H54 (cell line): ENCODE data around the gene EFNA3.

Source experiments
- DNase-seq: peaks from one replicate; pipeline ENCODE4 v3.0.0; 2011; ENCODE audit warnings: low spot score, mixed read lengths; ENCODE audit not compliant: insufficient read length
- FAIRE-seq: peaks from 3 replicates; lab custom pipeline; 2011; peaks lifted over from hg19 to GRCh38; lab: Jason Lieb, UNC
- POLR2A ChIP-seq: IDR thresholded peaks from 2 replicates; pipeline ENCODE4 v1.6.1; 2011; ENCODE audit warnings: low read depth, mild to moderate bottlenecking, low read length

Gene EFNA3

DNA sequence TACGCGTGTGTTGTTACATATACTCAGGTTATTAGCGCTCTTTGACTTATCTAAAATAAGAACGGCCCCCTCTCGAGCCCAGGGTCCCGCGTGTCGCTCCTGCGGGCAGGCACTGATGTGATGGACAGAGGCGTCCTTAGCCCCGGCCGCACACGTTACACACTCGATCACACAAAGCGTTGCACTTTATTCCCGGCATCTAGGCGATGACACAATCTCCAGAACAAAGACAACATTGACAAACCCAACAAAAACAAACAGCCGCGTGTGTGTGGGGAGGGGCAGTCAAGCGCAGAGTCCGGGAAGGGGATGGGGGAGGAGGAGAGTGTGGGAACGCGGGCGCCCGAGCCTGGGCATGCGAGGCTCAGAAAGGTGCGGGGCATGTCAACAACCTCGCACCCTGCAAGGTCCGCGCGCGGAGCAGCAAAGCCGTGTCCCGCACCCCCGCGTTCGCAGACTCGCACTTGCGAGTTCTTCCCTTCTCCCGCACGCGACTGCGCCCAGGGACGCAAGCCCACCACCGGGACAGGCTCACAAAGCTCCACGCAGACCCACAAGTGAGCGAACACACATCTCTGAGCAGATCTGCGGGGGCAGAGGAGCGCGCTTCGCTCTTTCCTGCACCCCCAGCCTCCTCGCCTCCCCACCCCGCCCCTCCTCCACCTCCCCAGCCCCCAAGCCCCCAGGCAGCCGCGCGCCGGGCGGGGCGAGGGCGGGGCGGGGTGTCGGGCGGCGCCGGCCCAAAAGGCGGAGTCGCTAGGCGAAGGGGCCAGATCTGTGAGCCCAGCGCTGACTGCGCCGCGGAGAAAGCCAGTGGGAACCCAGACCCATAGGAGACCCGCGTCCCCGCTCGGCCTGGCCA lies 48.7 kb downstream of the EFNA3 start, which contains the start of gene EFNA1:
Gene EFNA1, plus strand, starts transcription at position 772 of the 862 bp plus-strand sequence. CDS start 102 bp downstream, outside the sequence.
- DNase-seq: peak; percentile 45
- FAIRE-seq: no peak
- peak; percentile 41; the same call in 1 of the 2 replicates for TF ChIP-seq POLR2A

DNA sequence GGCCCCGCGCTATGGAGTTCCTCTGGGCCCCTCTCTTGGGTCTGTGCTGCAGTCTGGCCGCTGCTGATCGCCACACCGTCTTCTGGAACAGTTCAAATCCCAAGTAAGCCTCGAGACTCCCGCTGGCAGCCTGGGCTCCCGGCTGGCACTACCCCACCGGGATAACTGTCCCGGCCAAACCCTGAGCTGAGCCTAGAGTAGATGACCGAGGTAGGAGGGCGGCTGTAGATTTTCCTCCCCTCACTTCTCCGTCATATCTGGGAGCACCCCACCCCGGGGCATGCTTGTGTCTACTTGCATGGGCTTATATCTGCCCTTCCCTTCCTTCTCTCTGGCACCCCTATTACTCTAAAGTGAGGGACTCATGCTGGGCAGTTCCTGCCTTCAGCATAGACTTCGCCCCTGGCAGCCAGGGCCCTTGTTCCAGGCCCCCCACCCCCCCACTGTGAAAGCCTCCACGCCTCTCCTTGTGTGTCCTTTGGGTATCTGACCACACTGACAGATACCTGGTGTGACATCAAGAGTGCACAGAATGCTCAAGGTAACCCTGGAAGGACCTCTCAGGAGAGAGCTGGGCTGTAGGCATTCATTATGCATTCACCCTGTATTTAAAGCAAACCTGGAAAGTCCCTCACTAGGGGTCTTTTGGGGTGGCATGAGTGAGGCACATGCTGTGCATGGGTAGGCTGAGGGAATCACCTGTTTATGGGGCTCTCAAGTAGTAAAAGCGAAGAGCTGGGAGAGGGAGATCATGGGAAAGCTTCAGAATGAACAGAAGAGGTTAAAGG lies 49.5 kb downstream of the EFNA3 start:
- TF ChIP-seq POLR2A: no peak
- DNase-seq (no peak), FAIRE-seq (no peak)

DNA sequence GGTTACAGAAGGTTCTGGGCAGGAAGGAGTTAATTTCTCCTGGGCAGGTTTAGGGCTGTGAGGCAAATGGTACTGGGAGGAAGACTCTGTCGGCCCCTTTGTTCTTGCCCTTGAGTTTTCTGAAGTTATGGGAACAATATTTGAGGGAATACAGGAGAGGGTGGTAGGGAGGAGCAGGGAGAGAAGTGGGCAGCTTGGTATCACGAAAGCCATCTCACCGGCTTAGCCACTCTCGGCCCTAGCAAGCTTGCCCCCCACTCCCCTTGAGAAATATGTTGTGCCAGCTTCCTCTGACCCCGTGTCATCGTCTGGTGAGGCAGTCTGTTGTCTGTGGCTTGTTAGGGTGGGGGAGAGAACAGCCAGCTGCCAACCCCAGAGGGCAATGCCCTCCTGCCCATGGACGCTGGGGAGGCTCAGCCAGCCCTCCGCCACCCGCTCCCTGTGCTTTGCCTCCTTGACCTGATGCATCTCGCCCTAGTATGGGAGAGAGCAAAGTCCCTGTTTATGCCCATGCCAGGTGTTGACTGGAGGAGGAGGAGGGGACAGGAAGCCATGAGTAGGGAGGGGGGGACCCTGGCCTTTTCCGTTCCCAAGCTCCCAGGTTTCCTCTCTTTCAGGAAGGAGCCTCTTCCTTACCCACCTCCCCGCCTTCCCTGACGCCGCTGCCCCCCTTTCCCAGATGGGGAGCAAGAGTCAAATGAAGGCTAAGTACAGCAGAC lies 50.3 kb downstream of the EFNA3 start:
- no peak for TF ChIP-seq POLR2A
- no peak for DNase-seq
- no peak for FAIRE-seq

DNA sequence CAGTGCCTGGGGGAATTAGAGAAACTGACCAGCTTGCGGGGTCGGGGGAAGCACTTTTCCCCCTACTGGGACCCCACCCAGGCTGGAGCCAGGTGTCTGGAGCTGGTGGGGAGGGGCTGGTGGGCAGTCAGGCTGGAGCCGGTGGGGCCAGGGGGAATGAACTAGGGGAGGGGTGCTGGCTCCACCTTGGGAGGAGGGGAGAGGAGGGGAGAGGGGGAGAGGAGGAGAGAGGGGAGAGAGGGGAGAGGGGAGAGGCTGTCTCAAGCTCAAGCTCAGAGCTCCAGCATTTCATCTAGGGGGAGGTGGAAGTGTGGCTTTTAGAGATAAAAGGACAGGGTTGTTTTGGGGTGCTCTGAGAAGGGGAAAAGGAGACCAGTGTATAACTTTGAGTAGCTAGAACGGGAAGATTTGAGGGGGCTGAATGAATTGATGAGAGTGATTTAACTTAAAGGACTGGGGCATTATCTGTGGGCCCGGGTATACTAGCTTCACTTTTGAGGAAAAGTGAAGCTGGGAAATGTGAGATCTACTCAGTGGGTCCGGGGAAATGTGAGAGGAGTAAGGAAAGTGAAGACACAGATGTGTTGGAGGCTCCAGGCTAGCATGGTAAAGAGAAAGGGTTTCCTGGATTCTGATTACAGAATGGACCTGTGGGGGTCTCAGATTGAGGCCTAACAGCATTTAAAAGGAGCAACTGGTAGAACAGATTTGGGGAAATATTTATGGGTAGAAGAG lies 51.8 kb downstream of the EFNA3 start:
- FAIRE-seq: no peak
- DNase-seq: no peak
- TF ChIP-seq POLR2A: no peak

DNA sequence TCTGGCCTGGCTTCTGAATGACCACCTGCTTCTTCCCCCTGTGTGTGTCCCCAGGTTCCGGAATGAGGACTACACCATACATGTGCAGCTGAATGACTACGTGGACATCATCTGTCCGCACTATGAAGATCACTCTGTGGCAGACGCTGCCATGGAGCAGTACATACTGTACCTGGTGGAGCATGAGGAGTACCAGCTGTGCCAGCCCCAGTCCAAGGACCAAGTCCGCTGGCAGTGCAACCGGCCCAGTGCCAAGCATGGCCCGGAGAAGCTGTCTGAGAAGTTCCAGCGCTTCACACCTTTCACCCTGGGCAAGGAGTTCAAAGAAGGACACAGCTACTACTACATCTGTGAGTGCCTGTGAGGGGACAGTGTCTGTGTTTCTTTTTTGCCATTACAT lies 52.6 kb downstream of the EFNA3 start:
- no peak for TF ChIP-seq POLR2A
- no peak for FAIRE-seq

DNA sequence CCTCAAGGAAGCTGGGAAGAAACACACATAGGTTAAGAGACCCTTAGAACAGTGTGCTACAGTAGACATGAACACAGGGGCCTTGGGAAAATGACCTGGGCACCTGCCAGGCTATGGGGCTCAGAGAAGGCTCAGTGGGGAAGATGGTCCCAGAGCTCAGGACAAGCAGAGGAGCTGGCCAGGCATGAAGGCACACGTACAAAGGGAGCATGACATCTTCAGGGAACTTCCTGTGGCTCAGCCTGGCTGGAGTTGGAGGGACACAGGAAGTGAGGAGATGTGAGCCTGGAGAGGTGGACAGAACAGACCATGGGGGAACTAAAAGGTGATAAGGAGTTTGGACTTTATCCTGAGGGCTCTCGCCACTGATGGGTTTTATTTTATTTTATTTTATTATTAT lies 53.2 kb downstream of the EFNA3 start:
- FAIRE-seq (no peak), DNase-seq (no peak)
- no peak for TF ChIP-seq POLR2A

More for the DNA sequence above, 52.6 kb downstream of the EFNA3 start:
- DNase-seq: no peak

DNA sequence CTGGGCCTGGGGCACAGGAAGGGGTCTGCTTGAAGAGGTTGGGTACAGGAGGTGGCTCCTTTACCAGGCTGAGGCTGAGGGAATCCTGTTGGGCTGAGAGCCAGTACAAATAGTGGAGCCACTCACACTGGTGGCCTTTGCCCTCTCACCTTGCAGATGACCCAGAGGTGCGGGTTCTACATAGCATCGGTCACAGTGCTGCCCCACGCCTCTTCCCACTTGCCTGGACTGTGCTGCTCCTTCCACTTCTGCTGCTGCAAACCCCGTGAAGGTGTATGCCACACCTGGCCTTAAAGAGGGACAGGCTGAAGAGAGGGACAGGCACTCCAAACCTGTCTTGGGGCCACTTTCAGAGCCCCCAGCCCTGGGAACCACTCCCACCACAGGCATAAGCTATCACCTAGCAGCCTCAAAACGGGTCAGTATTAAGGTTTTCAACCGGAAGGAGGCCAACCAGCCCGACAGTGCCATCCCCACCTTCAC lies 55.2 kb downstream of the EFNA3 start:
- TF ChIP-seq POLR2A: no peak
- DNase-seq: no peak
- no peak for FAIRE-seq

DNA sequence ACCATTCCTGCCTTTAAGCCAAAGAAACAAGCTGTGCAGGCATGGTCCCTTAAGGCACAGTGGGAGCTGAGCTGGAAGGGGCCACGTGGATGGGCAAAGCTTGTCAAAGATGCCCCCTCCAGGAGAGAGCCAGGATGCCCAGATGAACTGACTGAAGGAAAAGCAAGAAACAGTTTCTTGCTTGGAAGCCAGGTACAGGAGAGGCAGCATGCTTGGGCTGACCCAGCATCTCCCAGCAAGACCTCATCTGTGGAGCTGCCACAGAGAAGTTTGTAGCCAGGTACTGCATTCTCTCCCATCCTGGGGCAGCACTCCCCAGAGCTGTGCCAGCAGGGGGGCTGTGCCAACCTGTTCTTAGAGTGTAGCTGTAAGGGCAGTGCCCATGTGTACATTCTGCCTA lies 55.7 kb downstream of the EFNA3 start:
- FAIRE-seq (no peak), DNase-seq (no peak)
- no peak for TF ChIP-seq POLR2A

DNA sequence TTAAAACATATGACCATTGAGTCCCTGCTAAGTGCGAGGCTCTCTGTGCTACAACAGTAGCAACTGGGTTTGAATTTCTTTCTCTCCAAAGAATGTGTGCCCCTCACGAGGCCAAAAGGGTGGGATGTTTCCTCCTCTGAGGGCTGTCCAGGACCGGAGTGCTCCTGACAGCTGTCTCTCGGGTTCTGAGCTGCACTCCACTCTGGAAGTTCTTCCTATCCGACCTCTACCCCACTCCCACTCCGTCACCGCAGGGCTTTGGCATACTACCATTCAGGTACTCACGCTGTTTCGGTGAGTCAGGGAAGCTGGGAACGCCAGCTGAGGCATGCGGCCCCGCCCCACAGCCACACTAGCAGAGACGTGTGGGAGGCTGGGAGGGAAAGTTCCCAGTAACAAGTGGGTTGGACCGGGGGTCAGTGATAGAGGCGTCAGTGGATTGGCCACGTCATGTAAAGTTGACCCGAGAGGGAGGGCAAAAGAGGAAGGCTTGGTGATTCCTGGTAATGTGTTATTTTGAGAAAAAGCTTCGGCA lies 56.3 kb downstream of the EFNA3 start:
- peak; percentile 91 for DNase-seq
- FAIRE-seq: no peak

DNA sequence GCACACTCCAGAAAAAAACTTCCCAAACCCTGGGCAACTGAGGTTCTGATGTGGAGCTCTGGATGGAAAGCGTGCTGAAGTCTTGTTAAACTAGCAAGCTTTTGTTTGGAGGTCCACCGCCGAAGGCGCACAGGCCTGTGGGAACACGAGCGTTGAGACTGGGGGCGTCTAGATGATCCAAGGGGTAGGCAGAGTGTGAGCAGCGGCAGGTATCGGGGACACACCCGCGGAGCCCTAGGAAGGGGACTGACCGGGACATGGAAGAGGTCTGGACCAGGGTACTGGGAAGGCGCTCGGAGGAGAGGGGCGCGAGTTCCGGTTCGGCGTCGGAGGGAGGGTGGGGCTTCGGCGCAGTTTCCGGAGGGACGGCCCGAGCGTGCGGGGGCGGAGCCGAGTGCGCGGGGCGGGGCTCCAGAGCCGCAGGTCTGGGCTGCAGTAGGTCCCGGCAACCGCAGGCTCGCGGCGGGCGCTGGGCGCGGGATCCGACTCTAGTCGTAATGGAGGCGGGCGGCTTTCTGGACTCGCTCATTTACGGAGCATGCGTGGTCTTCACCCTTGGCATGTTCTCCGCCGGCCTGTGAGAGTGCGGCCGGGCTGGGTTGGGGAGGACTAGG lies 56.9 kb downstream of the EFNA3 start, which contains the start of gene SLC50A1:
Gene SLC50A1, plus strand, starts transcription at position 438 of the 614 bp plus-strand sequence. Its CDS starts 60 bp downstream, at position 498.
- DNase-seq (peak; percentile 81), FAIRE-seq (no peak)
- TF ChIP-seq POLR2A: peak; percentile 78

More for the DNA sequence above, 56.3 kb downstream of the EFNA3 start:
- TF ChIP-seq POLR2A: no peak; the same call in 1 of the 2 replicates

DNA sequence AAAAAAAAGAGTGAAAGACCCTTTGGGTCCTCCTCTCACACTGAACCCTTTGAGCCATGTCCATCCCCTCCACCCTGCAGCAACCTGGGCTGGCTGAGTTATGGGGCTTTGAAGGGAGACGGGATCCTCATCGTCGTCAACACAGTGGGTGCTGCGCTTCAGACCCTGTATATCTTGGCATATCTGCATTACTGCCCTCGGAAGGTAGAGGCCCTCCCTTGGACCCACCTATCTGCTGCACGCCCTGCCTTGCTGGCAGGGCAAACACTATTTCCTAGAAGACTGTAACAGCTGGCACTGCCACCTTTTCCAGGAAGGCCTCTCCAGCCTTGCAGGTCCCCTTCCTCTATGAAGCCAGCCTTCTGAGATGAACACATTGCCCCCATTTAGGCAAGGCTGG lies 58.1 kb downstream of the EFNA3 start:
- no peak for DNase-seq
- no peak for TF ChIP-seq POLR2A
- no peak for FAIRE-seq
